Stimulated activated naive CD8-positive, alpha-beta T cell treated with anti-CD3 and anti-CD28 coated beads, Interleukin-15, Interleukin-2, amounts not matched to agents 100 ng/mL and 50 ng/mL, for 24 hours (primary cell): ENCODE data around the gene SLC26A4.

Source experiments
- H3K27ac Mint-ChIP-seq: one replicate; pipeline ENCODE4 v1.8.0; 2021; ENCODE audit warnings: mild to moderate bottlenecking, mixed read lengths
- H3K27me3 Mint-ChIP-seq: one replicate; pipeline ENCODE4 v1.8.0; 2021; ENCODE audit warnings: mixed read lengths
- H3K36me3 Mint-ChIP-seq: one replicate; pipeline ENCODE4 v1.8.0; 2021; ENCODE audit warnings: low read depth, mixed read lengths
- H3K4me1 Mint-ChIP-seq: one replicate; pipeline ENCODE4 v1.8.0; 2021; ENCODE audit warnings: low read depth, mixed read lengths
- H3K4me3 Mint-ChIP-seq: one replicate; pipeline ENCODE4 v1.8.0; 2021; ENCODE audit warnings: mild to moderate bottlenecking, mixed read lengths
- H3K9me3 Mint-ChIP-seq: one replicate; pipeline ENCODE4 v1.8.0; 2021; ENCODE audit warnings: mixed read lengths

SLC26A4 gene

DNA sequence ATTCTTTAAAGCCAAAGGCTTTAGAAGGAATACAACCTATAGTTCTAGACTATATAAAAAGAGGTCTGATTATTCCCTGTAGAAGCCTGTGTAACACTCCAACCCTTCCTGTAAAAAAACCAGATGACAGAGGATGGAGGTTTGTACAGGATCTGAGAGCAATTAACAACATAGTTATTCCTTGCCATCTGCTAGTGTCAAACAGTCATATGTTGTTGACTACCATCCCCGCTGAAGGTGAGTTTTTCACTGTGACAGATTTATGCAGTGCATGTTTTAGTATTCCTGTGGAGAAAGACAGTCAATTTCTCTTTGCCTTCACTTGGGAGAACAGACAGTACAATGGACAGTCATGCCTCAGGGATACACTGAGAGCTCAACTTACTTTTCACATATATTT lies 19.0 kb upstream of the SLC26A4 start:
- no peaks in the 10 kb centered on the region for H3K9me3 Mint-ChIP-seq
- H3K27ac Mint-ChIP-seq = no peak overlapping the region
- H3K4me1 Mint-ChIP-seq = peaks cover 32% of the 10 kb centered on the region
- H3K36me3 Mint-ChIP-seq = peaks cover 4% of the 10 kb centered on the region
- no peak overlapping the region for H3K4me3 Mint-ChIP-seq
- peaks cover 22% of the 10 kb centered on the region for H3K27me3 Mint-ChIP-seq

DNA sequence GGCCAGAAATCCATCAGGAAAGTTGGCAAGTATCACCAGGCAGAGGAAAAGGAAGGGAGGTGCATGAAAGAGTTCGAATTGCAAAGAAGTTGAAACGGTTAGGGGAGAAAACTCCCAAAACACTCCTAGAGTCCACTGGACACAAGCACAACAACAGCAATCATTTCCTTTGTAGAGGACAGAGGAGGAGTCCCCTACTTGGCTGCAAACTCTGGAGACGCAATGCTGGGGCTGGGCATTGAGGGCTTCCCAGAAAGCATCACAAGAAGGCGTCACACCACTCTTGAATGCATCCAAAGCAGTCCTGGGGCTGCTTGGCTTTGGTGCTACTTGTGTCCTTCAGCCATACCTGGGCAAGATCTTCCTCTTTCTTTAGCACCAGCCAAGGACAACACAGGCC lies 18.1 kb upstream of the SLC26A4 start:
- Mint-ChIP-seq H3K36me3 (peaks cover 2% of the 10 kb centered on the region), H3K9me3 (no peaks in the 10 kb centered on the region), H3K27ac (no peak overlapping the region), H3K27me3 (peaks cover 22% of the 10 kb centered on the region), H3K4me3 (no peak overlapping the region), H3K4me1 (peaks cover 31% of the 10 kb centered on the region)

DNA sequence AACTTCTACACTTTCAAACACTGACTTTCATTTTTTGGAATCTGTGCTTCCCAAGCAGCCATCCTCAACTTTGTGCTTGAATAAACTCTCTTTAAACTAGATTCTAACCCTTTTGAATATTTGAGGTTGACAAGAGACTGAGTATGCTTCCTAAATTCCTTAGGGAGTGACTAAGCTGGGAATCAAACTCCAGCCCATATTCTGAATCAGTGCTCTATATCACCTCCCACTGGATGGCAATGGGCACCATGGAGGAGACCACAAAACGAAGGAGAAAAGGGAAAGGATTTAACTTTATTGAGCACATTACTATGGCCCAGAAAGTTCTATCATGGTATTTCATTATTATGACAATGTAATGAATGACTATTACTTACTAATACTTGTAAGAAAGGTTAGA lies 17.2 kb upstream of the SLC26A4 start:
- H3K4me1 Mint-ChIP-seq = peaks cover 22% of the 10 kb centered on the region
- no peak overlapping the region for H3K4me3 Mint-ChIP-seq
- no peaks in the 10 kb centered on the region for H3K9me3 Mint-ChIP-seq
- H3K36me3 Mint-ChIP-seq = no peaks in the 10 kb centered on the region
- H3K27me3 Mint-ChIP-seq = peaks cover 22% of the 10 kb centered on the region
- no peak overlapping the region for H3K27ac Mint-ChIP-seq

DNA sequence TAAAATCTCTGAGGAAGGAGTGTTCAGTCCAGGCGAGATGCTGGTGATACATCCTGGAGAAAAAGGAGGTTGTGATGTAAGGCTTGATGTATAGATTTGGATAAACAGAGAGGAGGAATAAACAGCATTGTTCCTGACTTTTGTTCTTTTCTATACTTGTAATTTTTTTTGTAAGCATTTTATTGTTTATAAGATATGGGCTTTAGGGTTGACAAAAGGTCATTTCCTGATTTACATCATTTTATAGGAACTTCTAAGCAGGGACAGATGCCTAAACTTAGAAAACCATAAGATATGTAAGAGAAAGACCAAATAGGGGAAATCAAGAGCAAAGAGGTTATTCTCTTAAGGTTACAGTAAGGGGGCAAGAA lies 16.7 kb upstream of the SLC26A4 start:
- Mint-ChIP-seq H3K36me3 (no peaks in the 10 kb centered on the region), H3K9me3 (no peaks in the 10 kb centered on the region), H3K4me3 (no peak overlapping the region), H3K4me1 (peaks cover 17% of the 10 kb centered on the region), H3K27ac (peak overlapping the region; percentile 42), H3K27me3 (peaks cover 22% of the 10 kb centered on the region)

DNA sequence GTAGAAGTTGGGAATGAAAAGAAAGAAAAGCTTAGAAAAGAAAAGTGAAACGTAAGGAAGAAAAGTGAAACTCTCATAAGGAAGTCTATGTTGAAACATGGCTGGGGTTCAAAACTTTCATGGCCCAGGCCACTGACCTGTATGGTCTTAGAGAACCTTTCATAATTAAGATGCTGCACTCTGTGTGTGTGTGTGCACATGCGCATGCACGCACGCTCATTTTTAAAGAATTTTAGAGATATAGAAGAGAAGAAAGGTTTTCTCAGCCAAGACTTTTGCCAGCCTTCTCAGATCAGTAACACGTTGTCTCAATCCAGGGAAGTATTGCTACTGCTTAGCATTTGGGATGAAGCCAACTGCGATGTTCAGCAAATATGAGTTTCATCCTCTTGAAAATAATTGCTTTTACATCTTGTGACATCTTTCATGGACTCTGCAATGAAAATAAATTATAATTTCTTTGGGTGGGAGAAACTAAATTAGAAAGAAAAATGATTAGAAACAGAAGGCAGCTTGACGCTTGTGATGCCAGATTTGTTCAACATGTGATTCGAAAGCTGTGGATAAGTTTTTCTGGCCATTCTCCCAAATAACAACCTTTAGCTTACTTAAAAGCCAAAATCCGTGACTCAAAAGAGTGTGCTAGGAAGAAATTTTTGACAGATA lies 16.2 kb upstream of the SLC26A4 start:
- H3K4me3 Mint-ChIP-seq = no peak overlapping the region
- peaks cover 21% of the 10 kb centered on the region for H3K27me3 Mint-ChIP-seq
- H3K9me3 Mint-ChIP-seq = no peaks in the 10 kb centered on the region
- H3K4me1 Mint-ChIP-seq = peaks cover 12% of the 10 kb centered on the region
- peak overlapping the region; percentile 42 for H3K27ac Mint-ChIP-seq
- H3K36me3 Mint-ChIP-seq = no peaks in the 10 kb centered on the region

DNA sequence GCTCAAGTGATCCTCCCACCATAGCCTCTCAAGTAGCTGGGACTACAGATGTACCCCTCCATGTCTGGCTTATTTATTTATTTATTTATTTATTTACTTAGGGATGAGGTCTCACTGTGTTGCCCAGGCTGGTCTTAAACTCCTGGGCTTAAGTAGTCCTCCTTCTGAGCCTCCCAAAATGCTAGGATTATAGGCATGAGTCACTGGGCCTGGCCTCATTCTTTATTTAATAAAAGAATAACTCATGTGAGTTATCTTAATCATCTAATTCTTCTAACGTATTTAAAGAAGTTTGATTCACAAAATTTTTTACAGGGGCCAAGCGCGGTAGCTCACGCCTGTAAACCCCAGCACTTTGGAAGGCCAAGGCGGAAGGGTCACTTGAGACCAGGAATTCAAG lies 8.0 kb upstream of the SLC26A4 start:
- no peaks in the 10 kb centered on the region for H3K36me3 Mint-ChIP-seq
- peaks cover 4% of the 10 kb centered on the region for H3K9me3 Mint-ChIP-seq
- H3K27ac Mint-ChIP-seq = no peak overlapping the region
- H3K4me3 Mint-ChIP-seq = no peak overlapping the region
- H3K4me1 Mint-ChIP-seq = peaks cover 7% of the 10 kb centered on the region
- H3K27me3 Mint-ChIP-seq = peaks cover 30% of the 10 kb centered on the region

DNA sequence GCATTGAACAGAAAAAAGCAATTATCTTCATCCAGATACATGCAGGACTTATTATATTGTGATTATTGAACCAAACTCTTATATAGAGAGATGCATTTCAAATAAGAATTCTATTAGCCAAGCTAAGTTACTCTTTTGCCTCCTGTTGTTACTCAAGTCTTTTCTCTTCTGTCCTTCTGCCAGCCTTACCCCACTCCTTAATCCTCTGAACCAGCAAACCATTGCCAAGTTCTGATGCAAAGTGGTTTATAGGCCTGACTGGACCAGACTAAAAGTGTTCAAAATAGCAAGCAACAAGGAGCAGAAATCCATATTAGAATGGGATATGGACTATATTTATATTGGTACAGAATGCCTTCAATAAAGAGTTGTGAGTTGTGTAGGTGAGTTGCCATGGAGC lies 2.2 kb upstream of the SLC26A4 start:
- no peak overlapping the region for H3K27ac Mint-ChIP-seq
- H3K36me3 Mint-ChIP-seq = no peaks in the 10 kb centered on the region
- no peak overlapping the region for H3K4me3 Mint-ChIP-seq
- peaks cover 46% of the 10 kb centered on the region for H3K4me1 Mint-ChIP-seq
- H3K9me3 Mint-ChIP-seq = no peaks in the 10 kb centered on the region
- peaks cover 40% of the 10 kb centered on the region for H3K27me3 Mint-ChIP-seq

DNA sequence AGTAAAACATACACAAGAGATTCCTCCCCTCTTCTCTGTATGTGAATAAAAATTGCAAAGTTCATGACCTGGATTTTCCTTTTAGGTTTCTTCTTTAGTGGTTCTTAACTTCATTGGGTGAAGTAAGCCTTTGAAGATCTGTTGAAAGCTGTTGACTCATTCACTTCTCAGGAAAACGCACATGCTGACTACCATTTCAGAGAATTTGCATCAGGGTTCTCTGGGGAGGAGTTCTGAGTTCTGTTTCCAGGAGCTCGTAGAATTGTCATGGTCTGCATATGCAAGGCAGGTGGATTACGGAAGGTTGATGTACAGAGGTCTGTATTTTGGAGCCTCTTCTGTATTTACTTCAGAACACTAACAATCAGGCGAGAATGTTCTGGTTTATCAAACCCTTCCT lies 962 bp upstream of the SLC26A4 start:
- Mint-ChIP-seq H3K9me3 (no peaks in the 10 kb centered on the region), H3K4me3 (peak overlapping the region; percentile 80), H3K27ac (peak overlapping the region; percentile 85), H3K27me3 (peaks cover 39% of the 10 kb centered on the region), H3K4me1 (peaks cover 46% of the 10 kb centered on the region), H3K36me3 (no peaks in the 10 kb centered on the region)

DNA sequence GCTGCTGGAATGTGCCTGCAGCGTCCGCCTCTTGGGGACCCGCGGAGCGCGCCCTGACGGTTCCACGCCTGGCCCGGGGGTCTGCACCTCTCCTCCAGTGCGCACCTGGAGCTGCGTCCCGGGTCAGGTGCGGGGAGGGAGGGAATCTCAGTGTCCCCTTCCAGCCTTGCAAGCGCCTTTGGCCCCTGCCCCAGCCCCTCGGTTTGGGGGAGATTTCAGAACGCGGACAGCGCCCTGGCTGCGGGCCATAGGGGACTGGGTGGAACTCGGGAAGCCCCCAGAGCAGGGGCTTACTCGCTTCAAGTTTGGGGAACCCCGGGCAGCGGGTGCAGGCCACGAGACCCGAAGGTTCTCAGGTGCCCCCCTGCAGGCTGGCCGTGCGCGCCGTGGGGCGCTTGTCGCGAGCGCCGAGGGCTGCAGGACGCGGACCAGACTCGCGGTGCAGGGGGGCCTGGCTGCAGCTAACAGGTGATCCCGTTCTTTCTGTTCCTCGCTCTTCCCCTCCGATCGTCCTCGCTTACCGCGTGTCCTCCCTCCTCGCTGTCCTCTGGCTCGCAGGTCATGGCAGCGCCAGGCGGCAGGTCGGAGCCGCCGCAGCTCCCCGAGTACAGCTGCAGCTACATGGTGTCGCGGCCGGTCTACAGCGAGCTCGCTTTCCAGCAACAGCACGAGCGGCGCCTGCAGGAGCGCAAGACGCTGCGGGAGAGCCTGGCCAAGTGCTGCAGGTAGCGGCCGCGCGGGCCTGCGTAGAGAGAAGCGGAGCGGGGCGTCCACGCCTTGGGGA lies 645 bp downstream of the SLC26A4 start:
- H3K36me3 Mint-ChIP-seq = no peaks in the 10 kb centered on the region
- H3K4me3 Mint-ChIP-seq = peak overlapping the region; percentile 86
- H3K27ac Mint-ChIP-seq = no peak overlapping the region
- peaks cover 38% of the 10 kb centered on the region for H3K27me3 Mint-ChIP-seq
- no peaks in the 10 kb centered on the region for H3K9me3 Mint-ChIP-seq
- H3K4me1 Mint-ChIP-seq = peaks cover 39% of the 10 kb centered on the region

DNA sequence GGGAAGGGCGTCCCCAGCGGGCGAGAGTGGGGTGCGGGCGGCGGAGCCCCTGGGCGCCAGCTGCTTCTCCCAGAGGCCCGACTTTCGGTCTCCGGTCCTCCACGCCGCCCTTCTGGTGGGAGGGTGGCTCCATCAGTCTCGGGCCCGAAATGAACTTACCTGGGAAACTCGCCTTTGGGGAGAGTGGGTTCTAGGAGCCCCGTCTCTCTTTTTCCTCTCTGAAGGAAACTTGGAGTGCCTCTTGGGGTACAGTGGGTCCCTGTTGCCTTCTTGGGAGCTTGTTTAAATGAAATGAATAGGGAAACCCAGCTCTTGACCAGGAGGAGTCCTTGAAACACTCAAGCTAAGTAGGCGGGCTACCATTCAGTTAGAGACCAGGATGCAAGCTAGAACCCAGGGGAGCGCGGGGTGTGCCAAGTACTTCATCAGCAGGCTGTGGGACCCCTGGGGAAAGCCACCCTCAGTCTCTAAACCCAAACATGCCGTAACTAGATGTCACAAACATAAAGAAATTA lies 1.3 kb downstream of the SLC26A4 start:
- H3K4me3 Mint-ChIP-seq = peak overlapping the region; percentile 86
- H3K4me1 Mint-ChIP-seq = peaks cover 39% of the 10 kb centered on the region
- no peaks in the 10 kb centered on the region for H3K9me3 Mint-ChIP-seq
- H3K27ac Mint-ChIP-seq = no peak overlapping the region
- no peaks in the 10 kb centered on the region for H3K36me3 Mint-ChIP-seq
- peaks cover 38% of the 10 kb centered on the region for H3K27me3 Mint-ChIP-seq

DNA sequence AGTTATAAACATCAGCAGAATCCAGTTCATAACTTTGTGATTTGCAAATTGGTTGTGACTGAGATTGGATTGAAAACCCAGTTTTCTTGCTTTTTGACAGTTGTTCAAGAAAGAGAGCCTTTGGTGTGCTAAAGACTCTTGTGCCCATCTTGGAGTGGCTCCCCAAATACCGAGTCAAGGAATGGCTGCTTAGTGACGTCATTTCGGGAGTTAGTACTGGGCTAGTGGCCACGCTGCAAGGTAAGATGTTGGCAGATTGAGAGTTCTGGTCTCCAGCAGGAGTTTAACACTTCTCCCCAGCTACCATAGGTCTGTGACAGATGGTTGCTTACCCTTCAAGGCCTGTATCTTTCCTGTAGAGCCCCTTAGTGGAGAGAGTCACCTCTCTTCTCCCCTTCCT lies 2.6 kb downstream of the SLC26A4 start:
- Mint-ChIP-seq H3K4me3 (no peak overlapping the region), H3K9me3 (no peaks in the 10 kb centered on the region), H3K27me3 (peaks cover 38% of the 10 kb centered on the region), H3K4me1 (peaks cover 37% of the 10 kb centered on the region), H3K36me3 (no peaks in the 10 kb centered on the region), H3K27ac (no peak overlapping the region)

DNA sequence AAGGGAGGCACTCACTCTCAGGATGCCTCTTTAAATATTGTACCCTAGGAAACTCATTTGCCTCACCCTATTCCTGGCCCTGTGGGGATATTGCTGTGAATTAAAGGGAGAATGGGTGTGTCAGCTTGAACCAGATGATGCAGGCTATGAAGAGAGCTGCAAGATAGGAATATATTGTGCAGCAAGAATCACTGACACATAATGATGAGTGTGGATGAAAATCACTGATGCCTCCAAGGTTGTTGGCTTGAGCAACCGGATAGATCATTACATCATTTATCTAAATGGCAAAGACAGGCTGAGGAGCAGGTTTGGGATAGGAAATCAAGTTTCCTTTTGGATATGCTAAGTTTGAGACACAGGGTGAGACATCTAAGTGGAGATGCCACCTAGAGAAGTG lies 6.2 kb downstream of the SLC26A4 start:
- H3K4me1 Mint-ChIP-seq = peaks cover 13% of the 10 kb centered on the region
- H3K9me3 Mint-ChIP-seq = no peaks in the 10 kb centered on the region
- no peaks in the 10 kb centered on the region for H3K36me3 Mint-ChIP-seq
- H3K27me3 Mint-ChIP-seq = peaks cover 43% of the 10 kb centered on the region
- no peak overlapping the region for H3K27ac Mint-ChIP-seq
- no peak overlapping the region for H3K4me3 Mint-ChIP-seq

DNA sequence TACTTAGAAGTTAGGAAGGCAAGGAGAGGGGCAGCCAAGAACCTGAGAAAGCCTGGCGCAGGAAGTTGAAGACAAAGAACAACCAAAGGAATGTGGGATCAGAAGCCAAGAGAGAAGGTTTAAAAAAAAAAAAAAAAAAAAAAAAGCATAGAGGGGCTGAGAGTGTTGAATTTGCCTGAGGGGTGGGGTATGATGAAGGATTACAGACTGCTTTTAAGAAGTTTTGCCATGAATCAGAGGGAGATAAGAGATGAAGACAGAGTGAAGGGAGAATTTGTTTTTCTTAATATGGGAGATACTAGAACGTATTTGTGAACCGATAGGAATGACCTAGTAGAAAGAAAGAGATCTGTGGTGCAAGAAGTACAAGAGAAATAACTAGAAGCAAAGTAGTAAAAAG lies 6.7 kb downstream of the SLC26A4 start:
- Mint-ChIP-seq H3K27ac (no peak overlapping the region), H3K4me1 (peaks cover 8% of the 10 kb centered on the region), H3K27me3 (peaks cover 37% of the 10 kb centered on the region), H3K4me3 (no peak overlapping the region), H3K36me3 (no peaks in the 10 kb centered on the region), H3K9me3 (no peaks in the 10 kb centered on the region)

DNA sequence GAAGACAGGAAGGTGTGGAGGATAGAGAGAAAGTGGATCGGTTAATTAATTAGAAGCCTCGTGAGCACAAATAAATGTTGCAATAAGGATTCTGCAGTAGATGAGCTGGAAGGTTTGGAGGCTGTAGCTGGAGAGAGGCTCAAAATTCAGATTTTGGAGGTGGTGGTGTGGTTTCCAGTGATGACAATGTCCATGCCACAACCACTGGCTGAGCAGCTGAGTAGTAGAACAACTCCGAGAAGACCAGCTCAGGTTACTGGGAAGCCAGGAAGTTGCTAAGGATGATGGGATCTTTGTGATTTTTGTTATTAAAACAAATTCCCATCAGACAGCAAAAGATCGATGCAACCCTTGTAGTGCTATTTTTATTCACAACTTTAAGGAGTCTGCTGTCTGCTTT lies 7.7 kb downstream of the SLC26A4 start:
- Mint-ChIP-seq H3K36me3 (no peaks in the 10 kb centered on the region), H3K27ac (no peak overlapping the region), H3K27me3 (peaks cover 34% of the 10 kb centered on the region), H3K9me3 (no peaks in the 10 kb centered on the region), H3K4me1 (peaks cover 6% of the 10 kb centered on the region), H3K4me3 (no peak overlapping the region)

DNA sequence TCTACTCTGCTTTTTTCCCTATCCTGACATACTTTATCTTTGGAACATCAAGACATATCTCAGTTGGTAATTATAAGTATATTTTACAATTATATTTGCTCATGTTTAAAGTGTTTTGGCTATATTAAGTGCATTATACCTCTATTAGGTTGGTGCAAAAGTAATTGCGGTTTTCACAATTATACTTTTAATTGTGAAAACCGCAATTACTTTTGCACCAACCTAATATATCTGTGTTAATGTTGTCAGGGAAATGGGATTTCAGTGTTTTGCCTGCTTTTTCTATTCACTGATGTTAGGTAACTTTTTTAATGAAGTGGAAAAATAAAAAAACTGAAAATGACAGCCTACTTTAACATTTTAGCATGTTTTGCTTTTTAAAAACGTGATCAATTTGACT lies 11.6 kb downstream of the SLC26A4 start:
- Mint-ChIP-seq H3K4me1 (peaks cover 6% of the 10 kb centered on the region), H3K36me3 (no peaks in the 10 kb centered on the region), H3K27me3 (peaks cover 22% of the 10 kb centered on the region), H3K27ac (no peak overlapping the region), H3K9me3 (no peaks in the 10 kb centered on the region), H3K4me3 (no peak overlapping the region)
